GM18507 (cell line): ENCODE measurements around the gene LMOD1.
"Not testable (repeated sequence)": the region's sequence is repeated elsewhere in the genome, so short reads cannot be mapped to it uniquely, and the experiment has no call there.

ENCODE experiments used
- DNase-seq: peaks from one replicate; pipeline ENCODE4 v3.0.0; 2011; ENCODE audit warnings: low read depth; ENCODE audit not compliant: insufficient read length; ENCODE audit errors: extremely low spot score
- FAIRE-seq: peaks from 2 replicates; lab custom pipeline; 2011; peaks lifted over from hg19 to GRCh38; lab: Jason Lieb, UNC

LMOD1 gene

DNA sequence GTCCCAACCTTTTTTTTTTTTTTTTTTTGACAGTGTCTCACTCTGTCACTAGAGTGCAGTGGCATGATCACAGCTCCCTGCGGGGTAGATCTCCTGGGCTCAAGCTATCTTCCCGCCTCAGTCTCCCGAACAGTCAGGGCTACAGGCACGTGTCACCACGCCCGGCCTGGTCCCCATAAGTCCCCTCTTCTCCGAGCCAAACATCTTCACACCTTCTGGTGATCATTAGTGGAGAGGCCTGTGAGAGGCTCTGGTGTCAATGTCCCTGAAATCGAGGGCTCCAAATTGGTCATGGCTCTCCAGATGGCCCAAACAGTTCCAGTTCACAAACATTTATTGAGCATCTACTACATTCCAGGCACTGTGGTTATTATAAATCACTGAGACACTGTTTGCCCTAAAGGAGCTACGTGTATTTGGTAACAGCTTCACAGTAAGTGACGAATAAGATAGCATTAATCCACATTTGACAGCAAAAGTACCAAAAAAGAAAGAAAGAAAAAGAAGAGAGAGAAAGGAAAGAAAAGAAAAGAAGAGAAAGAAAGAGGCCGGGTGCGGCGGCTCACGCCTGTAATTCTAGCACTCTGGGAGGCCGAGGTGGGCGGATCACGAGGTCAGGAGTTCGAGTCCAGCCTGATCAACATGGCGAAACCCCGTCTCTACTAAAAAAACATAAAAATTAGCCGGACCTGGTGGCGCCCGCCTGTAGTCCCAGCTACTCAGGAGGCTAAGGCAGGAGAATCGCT, 8.1 kb upstream of the LMOD1 start:
- DNase-seq, result no peak
- FAIRE-seq, result no peak

DNA sequence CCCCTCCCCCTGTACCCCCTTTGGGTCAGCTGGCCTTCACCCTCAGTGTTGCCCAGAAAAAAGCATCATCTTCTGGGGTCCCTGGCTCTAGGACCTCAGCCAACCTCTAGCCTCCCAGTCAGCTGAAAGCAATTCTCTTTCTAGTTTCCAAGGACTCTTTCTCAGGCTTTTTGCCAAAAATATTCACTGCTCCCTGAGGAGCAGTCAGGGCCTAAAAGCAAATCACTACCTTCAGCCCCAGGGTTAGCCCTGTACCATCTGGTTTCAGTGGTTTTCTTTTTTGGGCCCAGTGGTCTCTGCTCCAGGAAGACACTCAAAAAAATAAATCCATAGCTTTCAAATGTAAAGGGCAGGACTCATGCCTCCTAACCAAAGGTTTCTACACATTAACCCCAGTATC, 3.1 kb upstream of the LMOD1 start:
- FAIRE-seq, result no peak
- no peak for DNase-seq

DNA sequence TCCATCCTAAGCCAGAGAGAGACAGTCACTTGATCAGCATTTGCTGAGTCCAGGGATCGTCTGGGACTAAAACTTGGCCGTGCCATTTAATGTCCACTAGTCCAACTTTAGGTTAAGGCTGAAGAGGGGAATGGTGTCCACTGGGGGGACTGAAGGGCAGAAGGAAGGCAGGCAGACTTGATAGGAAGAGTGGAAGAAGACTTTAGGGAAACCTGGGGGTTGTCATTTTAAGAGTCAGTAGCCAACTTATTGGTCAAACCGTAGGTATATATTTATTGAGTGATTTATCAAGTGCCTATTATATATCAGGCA, 1.3 kb upstream of the LMOD1 start:
- FAIRE-seq, result no peak
- DNase-seq, result no peak

DNA sequence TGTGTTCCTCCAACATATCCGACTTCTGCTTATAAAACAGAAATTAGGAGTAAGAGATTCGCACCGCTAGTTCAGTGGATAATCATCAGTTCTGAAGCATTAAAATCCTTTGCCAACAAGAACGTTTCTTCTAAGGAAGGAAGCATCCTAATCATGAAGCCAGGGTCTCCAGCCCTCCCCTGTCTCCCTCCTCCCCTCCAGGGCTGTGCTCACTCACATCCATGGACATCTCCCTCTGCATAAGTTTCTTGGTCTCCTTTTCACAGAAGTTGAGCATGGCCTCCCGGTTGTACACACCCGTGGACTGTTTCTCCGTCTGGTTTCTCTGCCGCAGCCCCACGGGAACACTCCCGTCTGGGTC, 505 bp downstream of the LMOD1 start:
- DNase-seq, result no peak
- FAIRE-seq, result no peak

DNA sequence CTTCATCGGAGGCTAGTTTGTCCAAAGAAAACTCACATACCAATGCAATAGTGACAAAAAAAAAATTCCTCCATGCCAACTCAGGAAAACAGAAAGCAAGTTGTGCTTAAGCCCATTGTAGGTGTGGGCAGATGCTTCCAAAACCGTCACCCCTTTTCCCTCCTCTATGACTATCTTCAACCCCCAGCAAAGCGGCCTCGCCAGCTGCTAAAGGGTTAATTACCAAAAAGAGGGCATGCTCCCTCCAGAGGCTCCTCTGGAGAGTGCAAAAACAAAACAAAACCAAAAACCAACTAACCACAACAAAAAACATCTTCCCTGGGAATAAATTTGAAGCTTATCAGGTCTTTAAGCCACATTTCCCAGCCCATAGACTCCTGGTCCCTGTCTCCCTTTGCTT, 1.2 kb downstream of the LMOD1 start:
- FAIRE-seq (no peak), DNase-seq (no peak)

DNA sequence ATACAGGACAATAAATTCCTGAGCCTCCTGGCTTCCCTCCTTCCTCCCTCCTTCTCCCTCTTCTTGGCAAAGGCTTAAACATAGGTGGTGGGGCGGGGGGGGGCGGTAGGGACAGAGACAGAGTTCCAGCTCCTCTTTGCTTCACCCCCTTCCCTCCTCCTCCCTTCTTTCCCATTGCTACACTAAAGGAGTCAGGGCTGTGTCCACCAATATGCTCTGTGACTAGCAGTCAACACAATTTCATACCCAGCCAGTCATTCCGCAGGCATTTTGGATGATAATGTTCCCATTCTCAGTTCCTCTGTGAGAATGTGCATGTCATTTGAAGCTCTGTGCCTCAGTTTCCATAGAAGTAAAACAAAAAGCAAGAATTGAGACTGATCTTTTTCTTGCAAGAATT, 1.7 kb downstream of the LMOD1 start:
- no peak for FAIRE-seq
- DNase-seq, result no peak

DNA sequence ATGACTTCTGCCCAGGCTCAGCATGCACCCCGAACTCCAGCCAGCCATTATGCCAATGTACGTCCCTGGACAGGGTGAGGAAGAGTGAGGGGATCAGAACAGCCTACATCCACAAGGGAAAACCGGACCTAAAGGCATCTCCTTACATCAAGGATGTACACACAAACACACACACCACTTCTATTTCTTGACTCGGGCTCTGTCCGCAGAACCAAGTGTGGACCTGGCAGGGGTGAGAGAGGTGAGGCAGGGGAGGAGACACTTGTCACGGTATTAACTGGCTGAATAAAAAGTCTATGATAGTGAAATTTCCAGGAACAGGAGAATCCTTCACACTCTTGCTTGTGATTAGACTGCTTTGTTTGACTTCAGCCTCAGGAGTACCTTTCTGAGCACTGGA, 2.3 kb downstream of the LMOD1 start:
- FAIRE-seq, result no peak

DNA sequence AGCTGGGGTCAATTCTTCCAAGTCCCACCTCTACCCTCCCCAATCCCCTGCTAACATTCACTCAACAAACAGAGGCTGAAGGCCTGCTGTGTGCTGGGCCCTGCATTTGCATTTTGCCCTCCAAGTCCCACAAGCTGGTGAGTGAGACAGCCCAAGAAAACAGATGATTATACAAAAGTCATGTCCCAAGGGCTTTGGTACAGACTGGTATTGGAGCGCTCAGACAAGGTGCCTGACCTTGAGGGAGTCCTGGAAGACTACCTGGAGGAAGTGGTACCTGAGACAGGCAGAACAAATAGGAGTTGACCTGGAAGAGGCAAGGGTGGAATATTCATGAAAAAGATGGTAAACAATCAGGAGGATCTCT, 4.2 kb downstream of the LMOD1 start:
- FAIRE-seq (no peak), DNase-seq (no peak)

More for the DNA sequence above, 2.3 kb downstream of the LMOD1 start:
- no peak for DNase-seq

DNA sequence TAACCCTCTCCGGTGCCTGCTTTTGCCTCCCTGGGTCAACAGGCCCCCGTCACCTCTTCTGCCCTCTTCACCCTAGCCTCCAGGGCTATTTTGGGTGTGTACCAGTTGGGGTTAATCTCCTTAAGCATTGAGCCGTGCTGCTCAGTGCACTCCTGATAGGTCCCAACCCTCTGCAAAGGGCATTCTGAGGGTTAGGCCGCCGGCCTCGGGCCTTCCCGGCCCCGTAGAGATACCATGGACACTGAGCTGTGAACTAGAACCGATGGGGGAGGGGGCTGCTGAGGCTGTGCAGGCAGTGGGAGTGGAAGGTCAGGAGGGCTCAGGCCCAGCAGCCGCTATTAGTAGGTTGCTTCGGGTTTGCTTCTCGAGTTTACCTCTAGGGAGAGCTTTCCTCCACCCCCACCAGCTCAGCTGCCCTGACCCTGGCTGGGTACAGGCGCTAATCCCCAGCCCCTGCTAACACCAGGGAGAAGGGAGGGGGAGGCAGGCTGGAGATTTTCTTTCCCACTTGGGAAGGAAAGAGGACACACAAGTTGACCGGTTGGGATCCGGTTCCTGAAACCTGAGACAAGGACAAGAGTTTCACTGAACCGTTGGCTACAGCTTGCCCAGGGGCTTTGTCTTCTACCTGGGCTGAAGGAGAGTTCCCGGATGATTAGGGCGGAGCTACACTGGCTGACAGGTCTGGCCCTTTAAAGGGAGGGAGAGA, 4.8 kb downstream of the LMOD1 start:
- FAIRE-seq (no peak), DNase-seq (no peak)

DNA sequence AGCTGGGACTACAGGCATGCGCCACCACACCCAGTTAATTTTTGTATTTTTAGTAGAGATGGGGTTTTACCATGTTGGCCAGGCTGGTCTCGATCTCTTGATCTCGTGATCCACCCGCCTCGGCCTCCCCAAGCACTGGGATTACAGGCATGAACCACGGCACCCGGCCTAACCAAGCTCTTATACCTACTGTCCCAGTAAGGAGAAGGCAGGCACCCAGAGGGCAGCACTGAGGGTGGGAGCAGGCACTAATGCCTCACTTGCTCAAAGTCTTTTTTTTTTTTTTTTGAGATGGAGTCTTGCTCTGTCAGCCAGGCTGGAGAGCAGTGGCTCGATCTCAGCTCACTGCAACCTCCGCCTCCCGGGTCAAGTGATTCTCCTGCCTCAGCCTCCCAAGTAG, 6.0 kb downstream of the LMOD1 start:
- DNase-seq, FAIRE-seq: not testable (repeated sequence)

DNA sequence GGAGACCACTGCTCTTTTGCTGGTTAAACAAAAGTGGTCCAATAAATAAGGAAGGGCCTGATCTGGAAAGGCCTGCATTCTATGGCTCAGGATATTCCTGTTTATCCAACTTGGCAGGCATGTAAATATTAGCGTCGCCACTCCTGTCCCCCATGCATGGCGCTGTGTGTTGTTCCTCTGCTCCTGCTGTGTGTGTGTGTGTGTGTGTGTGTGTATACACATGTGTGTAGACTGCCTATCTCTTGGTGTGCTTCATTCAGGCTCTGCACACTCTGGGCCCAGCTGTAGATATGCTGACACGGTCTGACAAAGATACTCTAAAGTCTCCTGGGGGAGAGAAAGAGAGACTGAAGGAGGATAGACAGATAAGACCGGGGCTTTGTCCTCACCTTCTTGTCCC, 6.8 kb downstream of the LMOD1 start:
- DNase-seq, result no peak
- FAIRE-seq, result no peak

DNA sequence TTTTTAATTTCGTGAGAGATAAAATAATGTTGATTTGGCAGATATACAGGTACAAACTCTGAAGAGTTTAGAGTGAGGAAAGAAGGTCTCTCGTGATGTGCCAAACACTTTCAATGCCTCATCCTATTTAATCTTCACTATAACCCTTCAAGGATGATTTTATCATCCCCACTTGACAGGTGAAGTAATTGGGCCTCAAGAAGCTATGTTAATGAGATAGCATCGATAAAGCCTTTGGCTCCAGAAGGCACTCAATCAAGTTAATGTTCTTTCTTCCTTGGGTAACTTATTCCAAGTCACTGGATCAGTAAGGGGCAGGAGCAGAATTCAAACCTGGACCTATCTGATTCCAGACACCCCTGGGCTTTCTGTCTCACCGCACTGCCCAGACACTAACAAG, 7.2 kb downstream of the LMOD1 start:
- no peak for DNase-seq
- no peak for FAIRE-seq

DNA sequence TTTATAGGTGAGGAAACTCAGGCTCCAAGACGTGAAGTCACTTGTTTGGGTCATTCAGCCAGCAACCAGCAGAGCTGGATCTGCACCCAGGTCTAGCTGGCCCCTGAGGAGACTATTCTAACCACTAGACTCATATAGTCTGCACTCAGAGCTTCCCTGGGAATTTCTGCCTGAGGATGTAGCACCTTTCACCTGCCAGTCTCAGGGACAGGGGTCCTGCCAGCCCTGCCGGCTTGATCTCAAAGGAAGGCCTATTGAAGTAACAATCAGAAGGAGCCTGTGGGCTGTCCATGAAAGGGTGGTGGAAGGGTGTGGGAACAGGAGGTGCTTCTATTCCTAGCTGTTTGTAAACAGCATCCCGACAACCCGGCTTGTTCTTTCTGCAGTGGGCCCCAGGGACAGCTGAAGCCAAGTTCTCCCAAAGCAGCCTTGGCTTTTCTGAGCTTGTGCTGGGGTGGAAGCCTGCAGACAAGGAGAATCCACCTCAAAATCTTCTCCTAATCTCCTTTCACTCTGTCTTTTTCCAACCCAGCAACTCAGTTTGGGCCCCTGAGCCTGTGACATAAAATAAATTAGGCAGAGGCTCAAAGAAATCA, 7.8 kb downstream of the LMOD1 start:
- DNase-seq, result no peak

DNA sequence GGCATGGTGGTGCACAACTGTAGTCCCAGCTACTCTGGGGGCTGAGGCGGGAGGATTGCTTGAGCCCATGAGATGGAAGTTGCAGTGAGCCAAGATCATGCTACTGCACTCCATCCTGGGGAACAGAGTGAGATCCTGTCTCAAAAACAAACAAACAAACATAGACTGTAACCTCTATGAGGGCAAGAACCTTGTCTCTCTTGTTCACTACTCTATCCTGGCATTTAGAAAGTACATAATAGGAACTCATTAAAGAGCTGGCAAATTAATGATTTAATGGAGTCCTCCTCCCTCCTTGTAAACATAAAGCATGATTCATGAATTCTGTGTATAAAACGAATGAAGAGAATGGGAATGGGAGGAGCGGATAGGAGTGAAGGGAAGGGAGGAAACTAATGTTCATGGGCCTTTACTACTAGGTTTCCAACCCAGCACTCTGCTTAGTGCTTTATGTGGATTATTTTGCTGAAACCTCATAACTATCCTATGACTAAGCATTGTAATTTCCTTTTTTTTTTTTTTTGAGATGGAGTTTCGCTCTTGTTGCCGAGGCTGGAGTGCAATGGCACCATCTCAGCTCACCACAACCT, 8.6 kb downstream of the LMOD1 start:
- no peak for FAIRE-seq
- no peak for DNase-seq

More for the DNA sequence above, 7.8 kb downstream of the LMOD1 start:
- FAIRE-seq, result no peak

DNA sequence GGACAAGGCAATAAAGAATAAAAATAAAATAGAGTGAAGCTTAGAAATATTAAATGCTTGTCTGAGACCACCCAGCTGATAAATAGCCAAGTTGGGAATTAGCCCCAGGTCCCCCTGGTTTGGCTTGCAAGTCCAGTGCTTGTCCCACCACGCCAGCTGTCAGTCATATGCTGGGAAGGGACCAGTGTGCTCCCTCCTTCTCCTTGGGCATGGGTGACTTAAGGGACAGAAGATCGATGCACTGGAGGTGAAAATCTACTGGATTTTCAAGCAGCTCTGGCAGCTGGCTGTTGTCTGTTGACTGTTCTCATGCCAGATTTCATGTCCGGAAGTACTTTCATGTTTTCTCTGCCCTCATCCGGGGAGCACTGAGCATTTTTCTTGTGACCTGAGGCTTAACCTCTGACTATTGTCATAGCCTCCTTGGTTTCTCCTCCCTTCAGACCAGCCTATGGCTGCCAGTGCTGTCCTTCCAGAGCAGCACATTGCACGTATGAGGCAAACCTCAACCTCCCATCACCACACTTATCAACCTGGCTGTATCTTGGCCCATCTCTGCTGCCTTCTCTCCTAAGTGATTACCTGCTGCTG, 12.4 kb downstream of the LMOD1 start:
- FAIRE-seq (no peak), DNase-seq (no peak)

DNA sequence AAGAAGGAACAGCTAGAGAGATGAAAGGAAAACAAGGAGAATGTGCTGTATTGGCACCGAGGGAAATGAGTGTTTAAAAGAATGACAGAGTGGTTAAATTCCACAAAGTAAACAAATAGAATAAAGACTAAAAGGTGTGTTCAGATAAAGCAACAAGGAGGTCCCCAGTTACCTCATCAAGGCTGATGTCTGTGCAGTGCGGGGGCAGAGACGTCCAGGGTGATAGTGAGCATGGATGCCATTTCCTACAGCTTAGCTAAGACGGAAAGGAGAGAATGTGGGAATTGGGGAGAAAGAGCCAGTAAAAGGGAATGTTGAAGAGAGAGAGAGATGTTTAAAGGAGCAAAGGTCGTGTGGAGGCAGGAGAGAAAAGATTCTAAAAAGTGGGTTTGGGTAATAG, 15.5 kb downstream of the LMOD1 start:
- FAIRE-seq (no peak), DNase-seq (no peak)

DNA sequence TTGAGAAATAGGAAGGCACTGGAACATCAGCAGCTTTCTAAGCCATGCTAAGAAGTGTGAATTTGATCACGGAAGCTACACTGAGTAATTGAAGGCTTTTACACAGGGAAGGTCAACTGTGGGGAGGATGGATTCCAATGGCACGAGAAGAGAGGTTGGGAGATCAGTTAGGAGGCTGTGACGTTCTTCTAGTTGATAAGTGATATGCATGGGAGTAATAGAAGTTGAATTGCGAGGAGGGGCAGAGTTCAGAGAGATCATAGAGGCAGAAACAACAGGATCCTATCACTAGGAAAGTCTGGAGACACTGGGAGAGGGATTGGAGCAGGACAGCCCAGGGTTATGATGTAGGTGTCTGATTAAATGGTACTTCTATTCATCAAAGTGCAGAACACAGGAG, 16.2 kb downstream of the LMOD1 start:
- FAIRE-seq, result no peak
- no peak for DNase-seq

DNA sequence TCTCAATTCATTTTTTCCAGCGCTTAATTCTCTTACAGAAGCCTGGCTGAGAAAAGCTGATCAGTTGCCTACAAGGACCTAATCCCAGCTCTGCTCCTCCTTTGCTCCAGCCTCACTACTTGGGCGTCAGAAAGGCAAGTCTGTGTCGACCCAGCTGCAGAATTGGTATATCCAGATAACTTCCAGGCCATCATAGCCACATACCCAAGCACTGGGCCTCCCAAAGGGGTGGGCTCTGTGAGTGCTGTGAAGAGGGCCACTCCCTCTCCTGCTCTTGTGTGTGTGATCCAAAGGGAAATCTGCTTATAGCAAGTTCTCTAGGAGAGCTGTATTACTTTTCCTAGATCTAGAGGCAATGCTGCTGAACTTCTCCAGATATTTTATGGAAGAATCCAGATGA, 18.1 kb downstream of the LMOD1 start:
- no peak for DNase-seq
- no peak for FAIRE-seq

DNA sequence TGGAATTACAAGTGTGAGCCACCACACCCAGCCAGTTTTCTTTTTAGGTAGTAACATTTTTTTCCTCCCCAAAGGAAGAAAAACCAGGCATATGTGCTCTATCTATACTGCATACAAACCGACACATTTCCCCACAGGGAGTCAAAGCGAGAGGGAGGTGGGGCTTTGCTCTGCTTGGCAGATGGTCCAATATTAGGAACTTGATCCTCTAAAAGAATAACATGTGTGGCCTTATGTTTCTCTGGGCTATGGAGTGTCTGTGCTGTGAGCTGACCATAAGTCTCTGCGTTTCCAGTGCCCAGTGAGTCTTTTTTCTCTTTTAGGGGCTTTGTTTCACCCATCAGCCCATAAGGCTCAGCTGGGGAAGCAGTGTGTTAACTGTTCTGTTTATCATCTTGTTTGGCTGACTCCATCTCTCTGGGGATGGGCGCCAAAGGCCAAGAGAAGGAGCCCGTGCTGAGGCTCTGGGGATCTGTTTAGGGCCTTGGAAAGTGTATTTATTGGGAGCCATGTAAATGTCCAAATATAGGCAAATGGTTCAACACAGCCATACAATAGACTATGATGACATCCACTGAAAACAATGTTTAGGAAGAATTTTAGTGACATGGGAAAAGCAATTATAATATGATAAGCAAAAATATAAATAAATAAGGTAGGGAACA, 20.2 kb downstream of the LMOD1 start:
- FAIRE-seq, result no peak
- no peak for DNase-seq

DNA sequence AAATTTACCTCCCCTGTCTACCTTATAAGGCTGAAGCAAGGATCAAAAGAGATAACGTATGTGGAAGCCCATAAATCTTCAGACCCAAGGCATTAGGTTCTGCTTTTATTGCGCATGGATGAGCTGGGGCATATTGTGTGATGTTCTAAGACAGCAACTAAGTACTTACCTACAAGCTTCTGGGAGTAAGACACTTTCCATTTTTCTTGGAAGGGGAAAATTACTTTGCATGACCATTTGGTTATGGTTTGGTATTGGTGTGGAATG, 21.1 kb downstream of the LMOD1 start:
- DNase-seq, result no peak
- FAIRE-seq, result no peak
